ENCODE measurements around the gene HEXIM1.

GRCh38 chr17:45146166-45146565, 2.1 kb upstream of the HEXIM1 start:
- TF ChIP-seq EZH2 (IDR thresholded peaks at IDR 0.05; ENCODE audit: low read depth, unreplicated experiment) (no peak), CREB1 (CRISPR knock-in tag; IDR thresholded peaks at IDR 0.05; ENCODE audit: low read depth) (no peak), CTCF (conservative IDR thresholded peaks at IDR 0.05; ENCODE audit: low read depth in 2 of 2) (no peak), ZNF462 (CRISPR knock-in tag; IDR thresholded peaks at IDR 0.05) (no peak), POLR2AphosphoS5 (IDR thresholded peaks at IDR 0.05; ENCODE audit: low read depth) (no peak), EZH2phosphoT487 (IDR thresholded peaks at IDR 0.05; ENCODE audit: unreplicated experiment) (no peak), JUNB (IDR thresholded peaks at IDR 0.05; ENCODE audit: unreplicated experiment) (no peak), REST (IDR thresholded peaks at IDR 0.05; ENCODE audit: unreplicated experiment) (no peak), ETS1 (IDR thresholded peaks at IDR 0.05) (no peak)
